PFSK-1 (cell line): ENCODE results near the gene GGCX.
A peak's percentile ranks its signal among the peaks of the same experiment; 100 is the strongest.

Experiments used
- FOXP2 ChIP-seq: optimal IDR thresholded peaks from 2 replicates; pipeline ENCODE3; 2011; ENCODE audit warnings: borderline replicate concordance, control low read depth, inconsistent platforms; ENCODE audit not compliant: insufficient read depth; ENCODE audit errors: extremely low read length, extremely low read depth
- POLR2AphosphoS5 ChIP-seq: IDR thresholded peaks from 2 replicates; pipeline ENCODE4 v1.6.1; 2012; ENCODE audit warnings: low read depth, mild to moderate bottlenecking, control low read depth, low read length, moderate library complexity
- SIN3A ChIP-seq: IDR thresholded peaks from 2 replicates; pipeline ENCODE4 v1.6.1; 2012; ENCODE audit warnings: mild to moderate bottlenecking, low read length, moderate library complexity, borderline replicate concordance; ENCODE audit not compliant: insufficient read depth
- TAF1 ChIP-seq: IDR thresholded peaks from 2 replicates; pipeline ENCODE4 v1.6.1; 2012; ENCODE audit warnings: low read length, control low read depth, borderline replicate concordance; ENCODE audit not compliant: insufficient read depth
- TF ChIP-seq, protein P1 (sequence below), 2 experiments: IDR thresholded peaks; 2 replicates each; pipeline versions ENCODE4 v1.6.1 to v1.8.0; 2011 to 2012; ENCODE audit warnings: low read depth in 2 of 2, low read length in 2 of 2, control low read depth in 1 of 2, inconsistent platforms in 1 of 2, mild to moderate bottlenecking in 1 of 2, moderate library complexity in 1 of 2; ENCODE audit not compliant: insufficient read depth in 1 of 2

Gene GGCX

DNA sequence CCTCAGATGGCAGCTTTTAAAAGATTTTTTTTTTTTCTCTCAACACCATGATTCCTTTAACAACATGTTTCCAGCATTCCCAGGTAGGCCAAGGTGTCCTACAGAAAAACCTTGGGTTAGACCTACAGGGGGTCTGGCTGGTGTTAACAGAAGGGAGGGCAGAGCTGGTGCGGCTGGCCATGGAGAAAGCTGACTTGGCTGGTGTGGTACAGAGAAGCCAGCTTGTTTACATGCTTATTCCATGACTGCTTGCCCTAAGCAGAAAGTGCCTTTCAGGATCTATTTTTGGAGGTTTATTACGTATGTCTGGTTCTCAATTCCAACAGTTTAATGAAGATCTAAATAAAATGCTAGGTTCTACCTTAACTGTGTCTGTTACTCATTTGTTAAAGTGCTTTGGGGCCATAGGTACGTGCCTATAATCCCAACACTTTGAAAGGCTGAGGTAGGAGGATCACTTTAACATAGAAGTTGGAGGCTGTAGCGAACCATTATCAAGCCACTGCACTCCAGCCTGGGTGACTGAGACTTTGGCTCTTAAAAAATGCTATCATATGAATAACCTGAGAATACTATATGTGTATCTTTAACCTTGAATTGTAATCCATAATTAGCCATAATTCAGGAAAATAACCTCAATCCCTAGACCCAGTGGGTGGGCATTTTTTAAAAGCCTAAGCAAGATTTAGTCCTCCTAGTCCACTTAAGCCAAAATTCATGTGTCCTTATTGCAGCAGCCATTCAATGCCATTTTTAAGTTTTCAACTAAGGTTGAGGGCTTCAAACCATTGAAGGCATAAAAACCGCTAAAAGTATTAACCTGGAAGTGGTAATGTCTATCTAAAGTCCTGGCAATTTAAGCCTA is 16.1 kb downstream of the GGCX start:
- TF ChIP-seq POLR2AphosphoS5 = peak; percentile 16; the same call in 1 of the 2 replicates

DNA sequence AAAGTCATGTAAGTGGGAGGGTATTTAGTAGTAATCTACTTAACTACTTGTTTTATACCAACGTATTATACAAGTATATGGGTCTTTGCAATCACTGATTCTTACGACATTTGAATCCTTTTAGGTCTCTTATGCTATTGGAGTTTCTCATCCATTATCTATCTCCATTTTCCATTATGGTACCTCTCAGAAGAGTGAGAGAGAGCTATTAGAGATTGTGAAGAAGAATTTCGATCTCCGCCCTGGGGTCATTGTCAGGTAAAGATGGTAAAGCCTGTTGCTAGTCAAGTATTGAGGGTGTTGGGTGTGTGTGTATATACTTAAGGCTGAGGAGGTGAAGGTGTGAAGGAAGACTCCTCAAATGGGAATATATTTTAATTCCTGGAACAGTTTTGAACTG is 18.5 kb downstream of the GGCX start:
- TF ChIP-seq, protein P1, sequence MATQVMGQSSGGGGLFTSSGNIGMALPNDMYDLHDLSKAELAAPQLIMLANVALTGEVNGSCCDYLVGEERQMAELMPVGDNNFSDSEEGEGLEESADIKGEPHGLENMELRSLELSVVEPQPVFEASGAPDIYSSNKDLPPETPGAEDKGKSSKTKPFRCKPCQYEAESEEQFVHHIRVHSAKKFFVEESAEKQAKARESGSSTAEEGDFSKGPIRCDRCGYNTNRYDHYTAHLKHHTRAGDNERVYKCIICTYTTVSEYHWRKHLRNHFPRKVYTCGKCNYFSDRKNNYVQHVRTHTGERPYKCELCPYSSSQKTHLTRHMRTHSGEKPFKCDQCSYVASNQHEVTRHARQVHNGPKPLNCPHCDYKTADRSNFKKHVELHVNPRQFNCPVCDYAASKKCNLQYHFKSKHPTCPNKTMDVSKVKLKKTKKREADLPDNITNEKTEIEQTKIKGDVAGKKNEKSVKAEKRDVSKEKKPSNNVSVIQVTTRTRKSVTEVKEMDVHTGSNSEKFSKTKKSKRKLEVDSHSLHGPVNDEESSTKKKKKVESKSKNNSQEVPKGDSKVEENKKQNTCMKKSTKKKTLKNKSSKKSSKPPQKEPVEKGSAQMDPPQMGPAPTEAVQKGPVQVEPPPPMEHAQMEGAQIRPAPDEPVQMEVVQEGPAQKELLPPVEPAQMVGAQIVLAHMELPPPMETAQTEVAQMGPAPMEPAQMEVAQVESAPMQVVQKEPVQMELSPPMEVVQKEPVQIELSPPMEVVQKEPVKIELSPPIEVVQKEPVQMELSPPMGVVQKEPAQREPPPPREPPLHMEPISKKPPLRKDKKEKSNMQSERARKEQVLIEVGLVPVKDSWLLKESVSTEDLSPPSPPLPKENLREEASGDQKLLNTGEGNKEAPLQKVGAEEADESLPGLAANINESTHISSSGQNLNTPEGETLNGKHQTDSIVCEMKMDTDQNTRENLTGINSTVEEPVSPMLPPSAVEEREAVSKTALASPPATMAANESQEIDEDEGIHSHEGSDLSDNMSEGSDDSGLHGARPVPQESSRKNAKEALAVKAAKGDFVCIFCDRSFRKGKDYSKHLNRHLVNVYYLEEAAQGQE (IDR thresholded peaks at IDR 0.05; ENCODE audit: insufficient read depth in 1 of 2, low read depth in 2 of 2, low read length in 2 of 2) = no peak
- TF ChIP-seq POLR2AphosphoS5 (no peak), SIN3A (no peak), TAF1 (no peak), FOXP2 (no peak)

GRCh38 chr2:85541753-85542457 is 19.4 kb downstream of the GGCX start:
- TF ChIP-seq FOXP2 (no peak), TAF1 (no peak), POLR2AphosphoS5 (no peak)

- TF ChIP-seq POLR2AphosphoS5 (no peak; the same call in 1 of the 2 replicates), FOXP2 (no peak), SIN3A (no peak), TAF1 (no peak)
- TF ChIP-seq, protein P1 (IDR thresholded peaks at IDR 0.05; ENCODE audit: insufficient read depth in 1 of 2, low read depth in 2 of 2, low read length in 2 of 2) = no peak
Observed at GRCh38 chr2:85541262-85541661, 20.0 kb downstream of the GGCX start.

DNA sequence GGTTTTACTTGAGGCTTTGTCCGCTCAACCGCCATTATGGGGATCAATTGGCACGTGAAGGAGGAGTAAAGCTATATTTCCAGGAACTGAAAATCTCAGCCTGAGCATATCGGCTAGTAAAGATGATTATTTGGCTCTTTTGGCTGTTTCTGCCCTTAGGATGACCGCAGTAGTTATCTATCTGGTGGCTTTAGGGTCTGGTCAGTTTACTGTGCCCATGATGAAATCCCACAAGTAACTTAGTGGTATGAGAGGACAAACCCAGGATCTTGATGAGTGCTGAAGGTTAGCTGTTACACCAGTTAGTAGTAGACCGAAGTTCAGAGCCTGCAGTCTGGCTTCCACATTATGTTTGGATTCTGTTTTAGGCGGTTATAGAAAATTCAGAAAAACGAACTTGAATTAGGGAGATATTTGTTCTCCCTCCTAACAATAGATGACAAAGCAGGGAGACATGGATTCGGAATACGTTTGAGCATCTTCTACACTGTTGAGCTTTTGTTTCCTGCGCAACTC is 21.1 kb downstream of the GGCX start:
- TF ChIP-seq SIN3A = peak; percentile 18; the same call in 1 of the 2 replicates
- no peak for TF ChIP-seq FOXP2
- peak; percentile 19; the same call in 1 of the 2 replicates for TF ChIP-seq POLR2AphosphoS5

GRCh38 chr2:85539361-85540132 is 21.7 kb downstream of the GGCX start:
- TF ChIP-seq FOXP2 (no peak), SIN3A (peak; percentile 47; the same call in 1 of the 2 replicates)
